CD4-positive, alpha-beta T cell treated with Interleukin-12 subunit alpha and Interleukin-12 subunit beta, for 1 hour (primary cell): Measurements from ENCODE around the gene MOAP1.
"Not testable (repeated sequence)": the region's sequence is repeated elsewhere in the genome, so short reads cannot be mapped to it uniquely, and the experiment has no call there.

Experiments
- DNase-seq: peaks from one replicate; pipeline ENCODE4 v3.0.0-alpha.2; 2020

MOAP1 gene

GRCh38 chr14:93184391-93185348 lies at the start of gene MOAP1, which contains the start of gene LYSET:
TSS of gene MOAP1 (minus strand) at chr14:93184897. CDS start at chr14:93184242, 655 bp downstream.
TSS of gene LYSET (plus strand) at chr14:93185317. CDS start at chr14:93185406, 89 bp downstream.
- peak; percentile 95 for DNase-seq

- DNase-seq, result not testable (repeated sequence)
Observed at GRCh38 chr14:93233078-93233477, 48.4 kb upstream of the MOAP1 start.

GRCh38 chr14:93232159-93232558 lies 47.5 kb upstream of the MOAP1 start:
- DNase-seq, result no peak

- peak; percentile 5 for DNase-seq
Observed at GRCh38 chr14:93231129-93231979, 46.7 kb upstream of the MOAP1 start.

GRCh38 chr14:93230539-93230938 lies 45.8 kb upstream of the MOAP1 start:
- DNase-seq, result no peak

GRCh38 chr14:93228550-93228949 lies 43.9 kb upstream of the MOAP1 start:
- no peak for DNase-seq

- no peak for DNase-seq
Observed at GRCh38 chr14:93223565-93223964, 38.9 kb upstream of the MOAP1 start.

GRCh38 chr14:93220509-93220908 lies 35.8 kb upstream of the MOAP1 start:
- no peak for DNase-seq

- peak; percentile 67 for DNase-seq
Observed at GRCh38 chr14:93219103-93219726, 34.5 kb upstream of the MOAP1 start.

GRCh38 chr14:93214598-93214997 lies 29.9 kb upstream of the MOAP1 start:
- DNase-seq, result no peak

GRCh38 chr14:93212432-93212831 lies 27.7 kb upstream of the MOAP1 start:
- DNase-seq, result no peak

- peak; percentile 20 for DNase-seq
Observed at GRCh38 chr14:93207468-93208308, 23.0 kb upstream of the MOAP1 start.

- peak; percentile 88 for DNase-seq
Observed at GRCh38 chr14:93206793-93207467, 22.2 kb upstream of the MOAP1 start, which contains the start of the genes GON7 and UBR7. TSS of gene GON7 (minus strand) at chr14:93207065. CDS start at chr14:93207037, 28 bp downstream. TSS of gene UBR7 (plus strand) at chr14:93207256. CDS start at chr14:93207292, 36 bp downstream.

GRCh38 chr14:93201155-93201704 lies 16.5 kb upstream of the MOAP1 start:
- no peak for DNase-seq

- no peak for DNase-seq
Observed at GRCh38 chr14:93200553-93200952, 15.9 kb upstream of the MOAP1 start.

- no peak for DNase-seq
Observed at GRCh38 chr14:93199031-93199430, 14.3 kb upstream of the MOAP1 start.

- no peak for DNase-seq
Observed at GRCh38 chr14:93195316-93195999, 10.8 kb upstream of the MOAP1 start.

- DNase-seq, result no peak
Observed at GRCh38 chr14:93186956-93187355, 2.3 kb upstream of the MOAP1 start.

- DNase-seq, result no peak
Observed at GRCh38 chr14:93186466-93186865, 1.8 kb upstream of the MOAP1 start.

- DNase-seq, result no peak
Observed at GRCh38 chr14:93185349-93185720, 638 bp upstream of the MOAP1 start.
